ENCODE results near the gene FLNB. TPM values are rescaled to one million over a fixed set of nuclear protein-coding genes. Genes with fewer than 3 reads are reported as not detected.

The FLNB gene
- total and polyA plus RNA-seq, 10 of the 15 experiments (the other 5 are each of a cell fraction or from before 2014, with no cell fraction given) = 13.6 to 51.8 (median 26.4) TPM

DNA sequence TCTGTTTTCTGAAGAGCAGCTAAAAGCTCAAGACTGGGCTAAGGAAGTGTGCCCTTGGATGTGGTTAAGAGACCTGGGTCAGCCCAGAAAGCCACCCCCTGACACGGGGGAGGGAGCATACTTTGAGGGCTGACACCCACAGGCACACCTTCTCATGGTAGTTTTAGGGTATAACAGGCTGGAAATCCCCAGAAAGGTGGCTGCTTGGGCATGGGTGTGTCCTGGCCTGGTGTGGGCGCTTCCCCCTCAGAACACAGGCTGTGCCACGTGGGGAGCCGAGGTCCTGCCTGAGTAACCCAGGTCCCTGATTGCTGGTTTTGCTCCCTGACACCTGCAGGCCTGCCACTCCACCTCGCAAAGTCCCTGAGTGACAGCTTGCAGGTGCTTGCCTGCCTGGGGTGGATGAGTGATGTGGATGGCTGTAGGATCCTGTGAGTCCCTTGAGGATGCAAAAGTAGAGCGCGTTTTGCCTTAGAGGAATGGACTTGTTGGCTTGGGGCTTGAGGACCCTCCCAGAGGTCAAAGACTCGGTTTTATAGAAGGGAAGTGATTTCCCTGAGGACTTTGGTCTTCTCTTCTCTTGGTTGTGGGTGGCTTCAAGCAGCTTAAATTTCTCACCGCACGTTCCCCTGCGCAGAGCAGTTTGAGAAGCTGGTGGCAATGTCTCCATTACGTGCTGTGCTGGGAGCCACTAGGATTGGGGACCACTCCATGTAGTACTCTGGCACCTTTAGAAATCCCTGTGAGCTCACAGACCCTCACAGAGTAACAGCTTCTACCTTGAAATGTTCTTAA is 108.1 kb downstream of the FLNB start (continued):
- TF ChIP-seq, protein P1, sequence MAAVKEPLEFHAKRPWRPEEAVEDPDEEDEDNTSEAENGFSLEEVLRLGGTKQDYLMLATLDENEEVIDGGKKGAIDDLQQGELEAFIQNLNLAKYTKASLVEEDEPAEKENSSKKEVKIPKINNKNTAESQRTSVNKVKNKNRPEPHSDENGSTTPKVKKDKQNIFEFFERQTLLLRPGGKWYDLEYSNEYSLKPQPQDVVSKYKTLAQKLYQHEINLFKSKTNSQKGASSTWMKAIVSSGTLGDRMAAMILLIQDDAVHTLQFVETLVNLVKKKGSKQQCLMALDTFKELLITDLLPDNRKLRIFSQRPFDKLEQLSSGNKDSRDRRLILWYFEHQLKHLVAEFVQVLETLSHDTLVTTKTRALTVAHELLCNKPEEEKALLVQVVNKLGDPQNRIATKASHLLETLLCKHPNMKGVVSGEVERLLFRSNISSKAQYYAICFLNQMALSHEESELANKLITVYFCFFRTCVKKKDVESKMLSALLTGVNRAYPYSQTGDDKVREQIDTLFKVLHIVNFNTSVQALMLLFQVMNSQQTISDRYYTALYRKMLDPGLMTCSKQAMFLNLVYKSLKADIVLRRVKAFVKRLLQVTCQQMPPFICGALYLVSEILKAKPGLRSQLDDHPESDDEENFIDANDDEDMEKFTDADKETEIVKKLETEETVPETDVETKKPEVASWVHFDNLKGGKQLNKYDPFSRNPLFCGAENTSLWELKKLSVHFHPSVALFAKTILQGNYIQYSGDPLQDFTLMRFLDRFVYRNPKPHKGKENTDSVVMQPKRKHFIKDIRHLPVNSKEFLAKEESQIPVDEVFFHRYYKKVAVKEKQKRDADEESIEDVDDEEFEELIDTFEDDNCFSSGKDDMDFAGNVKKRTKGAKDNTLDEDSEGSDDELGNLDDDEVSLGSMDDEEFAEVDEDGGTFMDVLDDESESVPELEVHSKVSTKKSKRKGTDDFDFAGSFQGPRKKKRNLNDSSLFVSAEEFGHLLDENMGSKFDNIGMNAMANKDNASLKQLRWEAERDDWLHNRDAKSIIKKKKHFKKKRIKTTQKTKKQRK (IDR thresholded peaks at IDR 0.05; ENCODE audit: low read depth, low read length) = no peak
- TF ChIP-seq GABPA (IDR thresholded peaks at IDR 0.05; ENCODE audit: low read depth) = no peak
- TF ChIP-seq POU2F2 (IDR thresholded peaks at IDR 0.05; ENCODE audit: borderline replicate concordance, low read depth, low read length) = no peak
- no peak for TF ChIP-seq ZNF217 (IDR thresholded peaks at IDR 0.05)
- TF ChIP-seq EED (IDR thresholded peaks at IDR 0.05; ENCODE audit: low read depth) = 0 out of 2 replicates have a peak, but pooled peaks have one; percentile 19
- TF ChIP-seq RCOR1 (conservative IDR thresholded peaks at IDR 0.05; ENCODE audit: low read depth, low read length) = no peak
- TF ChIP-seq YBX1 (IDR thresholded peaks at IDR 0.05) = no peak
- no peak for TF ChIP-seq ZNF274 (IDR thresholded peaks at IDR 0.05; ENCODE audit: insufficient read depth, insufficient read length)
- no peak for TF ChIP-seq SMAD5 (IDR thresholded peaks at IDR 0.05; ENCODE audit: low read depth)
- TF ChIP-seq KAT2A (conservative IDR thresholded peaks at IDR 0.05; ENCODE audit: control insufficient read depth, low read depth, low read length) = no peak
- TF ChIP-seq RAD21 (IDR thresholded peaks at IDR 0.05; ENCODE audit: insufficient read depth, low read depth, low read length) = no peak
- TF ChIP-seq EP300 (IDR thresholded peaks at IDR 0.05; ENCODE audit: borderline replicate concordance in 1 of 2, control insufficient read depth in 1 of 2, low read depth in 2 of 2, low read length in 2 of 2) = peak in 1 of 2 experiments; percentile 70; a peak in 1 of 4 replicates
- peak; percentile 76; the same call in 1 of the 2 replicates for TF ChIP-seq DPF2 (IDR thresholded peaks at IDR 0.05)
- TF ChIP-seq SREBF1 (IDR thresholded peaks at IDR 0.05; ENCODE audit: low read length) = no peak
- TF ChIP-seq, protein P2, sequence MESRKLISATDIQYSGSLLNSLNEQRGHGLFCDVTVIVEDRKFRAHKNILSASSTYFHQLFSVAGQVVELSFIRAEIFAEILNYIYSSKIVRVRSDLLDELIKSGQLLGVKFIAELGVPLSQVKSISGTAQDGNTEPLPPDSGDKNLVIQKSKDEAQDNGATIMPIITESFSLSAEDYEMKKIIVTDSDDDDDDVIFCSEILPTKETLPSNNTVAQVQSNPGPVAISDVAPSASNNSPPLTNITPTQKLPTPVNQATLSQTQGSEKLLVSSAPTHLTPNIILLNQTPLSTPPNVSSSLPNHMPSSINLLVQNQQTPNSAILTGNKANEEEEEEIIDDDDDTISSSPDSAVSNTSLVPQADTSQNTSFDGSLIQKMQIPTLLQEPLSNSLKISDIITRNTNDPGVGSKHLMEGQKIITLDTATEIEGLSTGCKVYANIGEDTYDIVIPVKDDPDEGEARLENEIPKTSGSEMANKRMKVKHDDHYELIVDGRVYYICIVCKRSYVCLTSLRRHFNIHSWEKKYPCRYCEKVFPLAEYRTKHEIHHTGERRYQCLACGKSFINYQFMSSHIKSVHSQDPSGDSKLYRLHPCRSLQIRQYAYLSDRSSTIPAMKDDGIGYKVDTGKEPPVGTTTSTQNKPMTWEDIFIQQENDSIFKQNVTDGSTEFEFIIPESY (IDR thresholded peaks at IDR 0.05) = no peak
- TF ChIP-seq NRF1 (conservative IDR thresholded peaks at IDR 0.05; ENCODE audit: low read depth, low read length) = no peak
- TF ChIP-seq ZZZ3 (IDR thresholded peaks at IDR 0.05; ENCODE audit: control insufficient read depth, insufficient read length, low read depth) = no peak
- no peak for TF ChIP-seq ASH2L (IDR thresholded peaks at IDR 0.05; ENCODE audit: borderline replicate concordance, low read depth)
- TF ChIP-seq NFYB (IDR thresholded peaks at IDR 0.05; ENCODE audit: insufficient read depth, low read depth, low read length) = no peak
- TF ChIP-seq, protein P3, sequence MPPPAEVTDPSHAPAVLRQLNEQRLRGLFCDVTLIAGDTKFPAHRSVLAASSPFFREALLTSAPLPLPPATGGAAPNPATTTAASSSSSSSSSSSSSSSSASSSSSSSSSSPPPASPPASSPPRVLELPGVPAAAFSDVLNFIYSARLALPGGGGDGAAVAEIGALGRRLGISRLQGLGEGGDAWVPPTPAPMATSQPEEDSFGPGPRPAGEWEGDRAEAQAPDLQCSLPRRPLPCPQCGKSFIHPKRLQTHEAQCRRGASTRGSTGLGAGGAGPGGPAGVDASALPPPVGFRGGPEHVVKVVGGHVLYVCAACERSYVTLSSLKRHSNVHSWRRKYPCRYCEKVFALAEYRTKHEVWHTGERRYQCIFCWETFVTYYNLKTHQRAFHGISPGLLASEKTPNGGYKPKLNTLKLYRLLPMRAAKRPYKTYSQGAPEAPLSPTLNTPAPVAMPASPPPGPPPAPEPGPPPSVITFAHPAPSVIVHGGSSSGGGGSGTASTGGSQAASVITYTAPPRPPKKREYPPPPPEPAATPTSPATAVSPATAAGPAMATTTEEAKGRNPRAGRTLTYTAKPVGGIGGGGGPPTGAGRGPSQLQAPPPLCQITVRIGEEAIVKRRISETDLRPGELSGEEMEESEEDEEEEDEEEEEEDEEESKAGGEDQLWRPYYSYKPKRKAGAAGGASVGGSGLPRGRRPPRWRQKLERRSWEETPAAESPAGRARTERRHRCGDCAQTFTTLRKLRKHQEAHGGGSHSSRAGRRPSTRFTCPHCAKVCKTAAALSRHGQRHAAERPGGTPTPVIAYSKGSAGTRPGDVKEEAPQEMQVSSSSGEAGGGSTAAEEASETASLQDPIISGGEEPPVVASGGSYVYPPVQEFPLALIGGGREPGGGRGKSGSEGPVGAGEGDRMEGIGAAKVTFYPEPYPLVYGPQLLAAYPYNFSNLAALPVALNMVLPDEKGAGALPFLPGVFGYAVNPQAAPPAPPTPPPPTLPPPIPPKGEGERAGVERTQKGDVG (CRISPR knock-in tag; IDR thresholded peaks at IDR 0.05) = no peak
- no peak for TF ChIP-seq CREB1 (IDR thresholded peaks at IDR 0.05; ENCODE audit: low read depth)
- no peak for TF ChIP-seq TBL1XR1 (IDR thresholded peaks at IDR 0.05; ENCODE audit: low read depth, low read length)
- TF ChIP-seq SUPT20H (IDR thresholded peaks at IDR 0.05; ENCODE audit: borderline replicate concordance, control insufficient read depth, low read depth, low read length) = no peak

All from GM12878 (cell line).